WTC11 (cell line): ENCODE results near the gene P2RX1. TPM values are rescaled to one million over a fixed set of nuclear protein-coding genes. Genes with fewer than 3 reads are reported as not detected.

ENCODE experiments used
- ATAC-seq: fragments of 200-7000 bp; cut with Tn5 transposase; 2 replicates; pipeline ENCODE4 v1.10.0; 2021; ENCODE audit warnings: mild to moderate bottlenecking, moderate library complexity
- CTCF ChIA-PET: fragments of 300-600 bp; sonication (Branson Sonifier 250); formaldehyde crosslinking; loops from one replicate; lab custom pipeline; 2021; ENCODE audit warnings: antibody characterized with exemption; lab: Charles Lee
- POLR2A ChIA-PET: fragments of 350-600 bp; sonication (Branson Sonifier 250); formaldehyde crosslinking; loops from one replicate; lab custom pipeline; 2021; ENCODE audit warnings: antibody characterized with exemption; lab: Charles Lee
- DNase-seq: peaks from one replicate; pipeline ENCODE4 v3.0.0; 2021; ENCODE audit warnings: low spot score
- H3K27ac Mint-ChIP-seq: 2 replicates; pipeline ENCODE4 v1.8.0; 2021; ENCODE audit warnings: mixed read lengths
- H3K27me3 Mint-ChIP-seq: 2 replicates; pipeline ENCODE4 v1.8.0; 2021; ENCODE audit warnings: low read depth, mild to moderate bottlenecking, moderate library complexity, mixed read lengths
- H3K36me3 Mint-ChIP-seq: 2 replicates; pipeline ENCODE4 v1.8.0; 2021; ENCODE audit warnings: mixed read lengths
- H3K4me1 Mint-ChIP-seq: 2 replicates; pipeline ENCODE4 v1.8.0; 2022; ENCODE audit warnings: mixed read lengths
- H3K4me3 Mint-ChIP-seq: 2 replicates; pipeline ENCODE4 v1.8.0; 2021; ENCODE audit warnings: mild to moderate bottlenecking, moderate library complexity, mixed read lengths
- H3K9me3 Mint-ChIP-seq: 2 replicates; pipeline ENCODE4 v1.8.0; 2021; ENCODE audit warnings: mixed read lengths
- ATF2 ChIP-seq: sonication (generic); formaldehyde crosslinking; IDR thresholded peaks from 2 replicates; pipeline ENCODE4 v1.8.1; 2022; ENCODE audit warnings: low read depth, missing genetic modification reagents, borderline replicate concordance
- EMX1 ChIP-seq: fragments of 250-450 bp; sonication (Bioruptor Pico); IDR thresholded peaks from 2 replicates; pipeline ENCODE4 v1.8.0; 2021; ENCODE audit warnings: mild to moderate bottlenecking
- FOXJ3 ChIP-seq: sonication (generic); formaldehyde crosslinking; IDR thresholded peaks from 2 replicates; pipeline ENCODE4 v1.9.0; 2021; ENCODE audit warnings: missing genetic modification reagents, mild to moderate bottlenecking, borderline replicate concordance
- GABPB1 ChIP-seq: sonication (generic); formaldehyde crosslinking; IDR thresholded peaks from 2 replicates; pipeline ENCODE4 v1.8.1; 2023; ENCODE audit warnings: mild to moderate bottlenecking, missing genetic modification reagents
- GRHL2 ChIP-seq: fragments of 250-450 bp; sonication (Bioruptor Pico); IDR thresholded peaks from 2 replicates; pipeline ENCODE4 v1.8.0; 2022; ENCODE audit warnings: mild to moderate bottlenecking, moderate library complexity; ENCODE audit not compliant: insufficient replicate concordance, severe bottlenecking
- NR2C2 ChIP-seq: sonication (generic); formaldehyde crosslinking; IDR thresholded peaks from 2 replicates; pipeline ENCODE4 v1.8.0; 2022; ENCODE audit warnings: mild to moderate bottlenecking, missing genetic modification reagents
- SP1 ChIP-seq: sonication (generic); formaldehyde crosslinking; conservative IDR thresholded peaks from 2 replicates; pipeline ENCODE4 v1.8.1; 2022; ENCODE audit warnings: missing genetic modification reagents
- USF1 ChIP-seq: sonication (generic); formaldehyde crosslinking; IDR thresholded peaks from 2 replicates; pipeline ENCODE4 v1.8.0; 2022; ENCODE audit warnings: mild to moderate bottlenecking, missing genetic modification reagents
- ZNF138 ChIP-seq: sonication (generic); formaldehyde crosslinking; conservative IDR thresholded peaks from 2 replicates; pipeline ENCODE4 v1.8.1; 2022; ENCODE audit warnings: mild to moderate bottlenecking, moderate library complexity, missing genetic modification reagents
- ZNF317 ChIP-seq: sonication (generic); formaldehyde crosslinking; IDR thresholded peaks from 2 replicates; pipeline ENCODE4 v1.8.1; 2023; ENCODE audit warnings: low read depth, mild to moderate bottlenecking, moderate library complexity, missing genetic modification reagents, borderline replicate concordance
- ZNF396 ChIP-seq: fragments of 250-450 bp; sonication (Bioruptor Pico); IDR thresholded peaks from 2 replicates; pipeline ENCODE4 v1.8.0; 2021; ENCODE audit warnings: mild to moderate bottlenecking, moderate library complexity, borderline replicate concordance
- ZNF423 ChIP-seq: fragments of 250-450 bp; sonication (Bioruptor Pico); IDR thresholded peaks from 2 replicates; pipeline ENCODE4 v2.1.2; 2022; ENCODE audit warnings: mild to moderate bottlenecking, moderate library complexity
- ZNF671 ChIP-seq: fragments of 250-450 bp; sonication (Bioruptor Pico); IDR thresholded peaks from 2 replicates; pipeline ENCODE4 v1.8.0; 2021; ENCODE audit warnings: mild to moderate bottlenecking
- total RNA-seq: library from RNA; stranded (reverse); gene quantifications from 3 replicates; pipeline ENCODE4 v1.2.3, GENCODE V29; 2021
- TF ChIP-seq, protein P1 (sequence below): fragments of 250-450 bp; sonication (Bioruptor Pico); IDR thresholded peaks from 2 replicates; pipeline ENCODE4 v1.9.0; 2021; ENCODE audit warnings: mild to moderate bottlenecking, borderline replicate concordance
- TF ChIP-seq, protein P2 (sequence below): sonication (generic); formaldehyde crosslinking; IDR thresholded peaks from 2 replicates; pipeline ENCODE4 v1.8.1; 2023; ENCODE audit warnings: mild to moderate bottlenecking, missing genetic modification reagents, moderate library complexity
- TF ChIP-seq, protein P3 (sequence below): sonication (generic); formaldehyde crosslinking; IDR thresholded peaks from 2 replicates; pipeline ENCODE4 v1.8.0; 2022; ENCODE audit warnings: mild to moderate bottlenecking, missing genetic modification reagents
- TF ChIP-seq, protein P4 (sequence below): fragments of 250-450 bp; sonication (Bioruptor Pico); IDR thresholded peaks from 2 replicates; pipeline ENCODE4 v1.9.0; 2021; ENCODE audit warnings: mild to moderate bottlenecking
- TF ChIP-seq, protein P5 (sequence below): sonication (generic); formaldehyde crosslinking; IDR thresholded peaks from 2 replicates; pipeline ENCODE4 v1.8.1; 2022; ENCODE audit warnings: mild to moderate bottlenecking, moderate library complexity, missing genetic modification reagents
- TF ChIP-seq, protein P6 (sequence below): sonication (generic); formaldehyde crosslinking; IDR thresholded peaks from 2 replicates; pipeline ENCODE4 v1.8.1; 2023; ENCODE audit warnings: mild to moderate bottlenecking, missing genetic modification reagents
- TF ChIP-seq, protein P7 (sequence below): fragments of 250-450 bp; sonication (Bioruptor Pico); IDR thresholded peaks from 2 replicates; pipeline ENCODE4 v2.1.2; 2022; ENCODE audit warnings: mild to moderate bottlenecking, moderate library complexity
- TF ChIP-seq, protein P8 (sequence below): sonication (generic); formaldehyde crosslinking; IDR thresholded peaks from 2 replicates; pipeline ENCODE4 v1.8.1; 2023; ENCODE audit warnings: mild to moderate bottlenecking, moderate library complexity, missing genetic modification reagents

The P2RX1 gene
- total RNA-seq, 1 experiment from 2014 or later = 0.07 TPM

GRCh38 chr17:3886776-3887175 is 29.5 kb downstream of the P2RX1 start (continued):
- TF ChIP-seq, protein P1, sequence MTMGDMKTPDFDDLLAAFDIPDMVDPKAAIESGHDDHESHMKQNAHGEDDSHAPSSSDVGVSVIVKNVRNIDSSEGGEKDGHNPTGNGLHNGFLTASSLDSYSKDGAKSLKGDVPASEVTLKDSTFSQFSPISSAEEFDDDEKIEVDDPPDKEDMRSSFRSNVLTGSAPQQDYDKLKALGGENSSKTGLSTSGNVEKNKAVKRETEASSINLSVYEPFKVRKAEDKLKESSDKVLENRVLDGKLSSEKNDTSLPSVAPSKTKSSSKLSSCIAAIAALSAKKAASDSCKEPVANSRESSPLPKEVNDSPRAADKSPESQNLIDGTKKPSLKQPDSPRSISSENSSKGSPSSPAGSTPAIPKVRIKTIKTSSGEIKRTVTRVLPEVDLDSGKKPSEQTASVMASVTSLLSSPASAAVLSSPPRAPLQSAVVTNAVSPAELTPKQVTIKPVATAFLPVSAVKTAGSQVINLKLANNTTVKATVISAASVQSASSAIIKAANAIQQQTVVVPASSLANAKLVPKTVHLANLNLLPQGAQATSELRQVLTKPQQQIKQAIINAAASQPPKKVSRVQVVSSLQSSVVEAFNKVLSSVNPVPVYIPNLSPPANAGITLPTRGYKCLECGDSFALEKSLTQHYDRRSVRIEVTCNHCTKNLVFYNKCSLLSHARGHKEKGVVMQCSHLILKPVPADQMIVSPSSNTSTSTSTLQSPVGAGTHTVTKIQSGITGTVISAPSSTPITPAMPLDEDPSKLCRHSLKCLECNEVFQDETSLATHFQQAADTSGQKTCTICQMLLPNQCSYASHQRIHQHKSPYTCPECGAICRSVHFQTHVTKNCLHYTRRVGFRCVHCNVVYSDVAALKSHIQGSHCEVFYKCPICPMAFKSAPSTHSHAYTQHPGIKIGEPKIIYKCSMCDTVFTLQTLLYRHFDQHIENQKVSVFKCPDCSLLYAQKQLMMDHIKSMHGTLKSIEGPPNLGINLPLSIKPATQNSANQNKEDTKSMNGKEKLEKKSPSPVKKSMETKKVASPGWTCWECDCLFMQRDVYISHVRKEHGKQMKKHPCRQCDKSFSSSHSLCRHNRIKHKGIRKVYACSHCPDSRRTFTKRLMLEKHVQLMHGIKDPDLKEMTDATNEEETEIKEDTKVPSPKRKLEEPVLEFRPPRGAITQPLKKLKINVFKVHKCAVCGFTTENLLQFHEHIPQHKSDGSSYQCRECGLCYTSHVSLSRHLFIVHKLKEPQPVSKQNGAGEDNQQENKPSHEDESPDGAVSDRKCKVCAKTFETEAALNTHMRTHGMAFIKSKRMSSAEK = no peak
- TF ChIP-seq, protein P2, sequence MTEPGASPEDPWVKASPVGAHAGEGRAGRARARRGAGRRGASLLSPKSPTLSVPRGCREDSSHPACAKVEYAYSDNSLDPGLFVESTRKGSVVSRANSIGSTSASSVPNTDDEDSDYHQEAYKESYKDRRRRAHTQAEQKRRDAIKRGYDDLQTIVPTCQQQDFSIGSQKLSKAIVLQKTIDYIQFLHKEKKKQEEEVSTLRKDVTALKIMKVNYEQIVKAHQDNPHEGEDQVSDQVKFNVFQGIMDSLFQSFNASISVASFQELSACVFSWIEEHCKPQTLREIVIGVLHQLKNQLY (CRISPR knock-in tag) = no peak
- TF ChIP-seq, protein P3, sequence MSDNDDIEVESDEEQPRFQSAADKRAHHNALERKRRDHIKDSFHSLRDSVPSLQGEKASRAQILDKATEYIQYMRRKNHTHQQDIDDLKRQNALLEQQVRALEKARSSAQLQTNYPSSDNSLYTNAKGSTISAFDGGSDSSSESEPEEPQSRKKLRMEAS (CRISPR knock-in tag) = no peak
- TF ChIP-seq ZNF138 = no peak
- TF ChIP-seq NR2C2 = no peak
- TF ChIP-seq EMX1 (CRISPR knock-in tag) = no peak
- no peak for TF ChIP-seq ZNF396
- TF ChIP-seq, protein P4, sequence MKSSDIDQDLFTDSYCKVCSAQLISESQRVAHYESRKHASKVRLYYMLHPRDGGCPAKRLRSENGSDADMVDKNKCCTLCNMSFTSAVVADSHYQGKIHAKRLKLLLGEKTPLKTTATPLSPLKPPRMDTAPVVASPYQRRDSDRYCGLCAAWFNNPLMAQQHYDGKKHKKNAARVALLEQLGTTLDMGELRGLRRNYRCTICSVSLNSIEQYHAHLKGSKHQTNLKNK (CRISPR knock-in tag) = no peak

- ChIA-PET CTCF (interaction anchor here (1.0 kb wide), 1 partner anchor 28 kb away, joined by 4 read pairs; no protein-coding TSS in a partner anchor), POLR2A (no interaction called here)
- H3K27ac Mint-ChIP-seq = no peak overlapping the region
- H3K4me1 Mint-ChIP-seq = peaks cover 17% of the 10 kb centered on the region
- H3K9me3 Mint-ChIP-seq = no peaks in the 10 kb centered on the region
- no peak overlapping the region for H3K4me3 Mint-ChIP-seq
- H3K36me3 Mint-ChIP-seq = 0 out of 2 replicates have a peak, but pooled peaks cover 5% of the 10 kb centered on the region
- DNase-seq (no peak), ATAC-seq (no peak)
- TF ChIP-seq ATF2 (CRISPR knock-in tag) (no peak), ZNF671 (no peak), GRHL2 (CRISPR knock-in tag) (no peak), USF1 (no peak), FOXJ3 (no peak), GABPB1 (CRISPR knock-in tag) (no peak), ZNF317 (CRISPR knock-in tag) (no peak), ZNF423 (CRISPR knock-in tag) (no peak), SP1 (no peak), NR2C2 (no peak)
- TF ChIP-seq, protein P5, sequence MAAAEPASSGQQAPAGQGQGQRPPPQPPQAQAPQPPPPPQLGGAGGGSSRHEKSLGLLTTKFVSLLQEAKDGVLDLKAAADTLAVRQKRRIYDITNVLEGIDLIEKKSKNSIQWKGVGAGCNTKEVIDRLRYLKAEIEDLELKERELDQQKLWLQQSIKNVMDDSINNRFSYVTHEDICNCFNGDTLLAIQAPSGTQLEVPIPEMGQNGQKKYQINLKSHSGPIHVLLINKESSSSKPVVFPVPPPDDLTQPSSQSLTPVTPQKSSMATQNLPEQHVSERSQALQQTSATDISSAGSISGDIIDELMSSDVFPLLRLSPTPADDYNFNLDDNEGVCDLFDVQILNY (CRISPR knock-in tag) = no peak
- TF ChIP-seq, protein P6, sequence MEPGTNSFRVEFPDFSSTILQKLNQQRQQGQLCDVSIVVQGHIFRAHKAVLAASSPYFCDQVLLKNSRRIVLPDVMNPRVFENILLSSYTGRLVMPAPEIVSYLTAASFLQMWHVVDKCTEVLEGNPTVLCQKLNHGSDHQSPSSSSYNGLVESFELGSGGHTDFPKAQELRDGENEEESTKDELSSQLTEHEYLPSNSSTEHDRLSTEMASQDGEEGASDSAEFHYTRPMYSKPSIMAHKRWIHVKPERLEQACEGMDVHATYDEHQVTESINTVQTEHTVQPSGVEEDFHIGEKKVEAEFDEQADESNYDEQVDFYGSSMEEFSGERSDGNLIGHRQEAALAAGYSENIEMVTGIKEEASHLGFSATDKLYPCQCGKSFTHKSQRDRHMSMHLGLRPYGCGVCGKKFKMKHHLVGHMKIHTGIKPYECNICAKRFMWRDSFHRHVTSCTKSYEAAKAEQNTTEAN (CRISPR knock-in tag) = no peak
- TF ChIP-seq, protein P7, sequence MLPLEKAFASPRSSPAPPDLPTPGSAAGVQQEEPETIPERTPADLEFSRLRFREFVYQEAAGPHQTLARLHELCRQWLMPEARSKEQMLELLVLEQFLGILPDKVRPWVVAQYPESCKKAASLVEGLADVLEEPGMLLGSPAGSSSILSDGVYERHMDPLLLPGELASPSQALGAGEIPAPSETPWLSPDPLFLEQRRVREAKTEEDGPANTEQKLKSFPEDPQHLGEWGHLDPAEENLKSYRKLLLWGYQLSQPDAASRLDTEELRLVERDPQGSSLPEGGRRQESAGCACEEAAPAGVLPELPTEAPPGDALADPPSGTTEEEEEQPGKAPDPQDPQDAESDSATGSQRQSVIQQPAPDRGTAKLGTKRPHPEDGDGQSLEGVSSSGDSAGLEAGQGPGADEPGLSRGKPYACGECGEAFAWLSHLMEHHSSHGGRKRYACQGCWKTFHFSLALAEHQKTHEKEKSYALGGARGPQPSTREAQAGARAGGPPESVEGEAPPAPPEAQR (CRISPR knock-in tag) = no peak
- TF ChIP-seq, protein P2 (CRISPR knock-in tag) = no peak
- TF ChIP-seq, protein P8, sequence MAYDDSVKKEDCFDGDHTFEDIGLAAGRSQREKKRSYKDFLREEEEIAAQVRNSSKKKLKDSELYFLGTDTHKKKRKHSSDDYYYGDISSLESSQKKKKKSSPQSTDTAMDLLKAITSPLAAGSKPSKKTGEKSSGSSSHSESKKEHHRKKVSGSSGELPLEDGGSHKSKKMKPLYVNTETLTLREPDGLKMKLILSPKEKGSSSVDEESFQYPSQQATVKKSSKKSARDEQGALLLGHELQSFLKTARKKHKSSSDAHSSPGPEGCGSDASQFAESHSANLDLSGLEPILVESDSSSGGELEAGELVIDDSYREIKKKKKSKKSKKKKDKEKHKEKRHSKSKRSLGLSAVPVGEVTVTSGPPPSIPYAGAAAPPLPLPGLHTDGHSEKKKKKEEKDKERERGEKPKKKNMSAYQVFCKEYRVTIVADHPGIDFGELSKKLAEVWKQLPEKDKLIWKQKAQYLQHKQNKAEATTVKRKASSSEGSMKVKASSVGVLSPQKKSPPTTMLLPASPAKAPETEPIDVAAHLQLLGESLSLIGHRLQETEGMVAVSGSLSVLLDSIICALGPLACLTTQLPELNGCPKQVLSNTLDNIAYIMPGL (CRISPR knock-in tag) = no peak
- no peaks in the 10 kb centered on the region; the same call in 1 of the 2 replicates for H3K27me3 Mint-ChIP-seq
These were observed 30.3 kb downstream of the P2RX1 start for GRCh38 chr17:3885970-3886369.
